ENCODE measurements around the gene MYH10. TPM values are rescaled to one million over a fixed set of nuclear protein-coding genes. Genes with fewer than 3 reads are reported as not detected.

The MYH10 gene
- total RNA-seq, 1 experiment from 2014 or later = 251 TPM

DNA sequence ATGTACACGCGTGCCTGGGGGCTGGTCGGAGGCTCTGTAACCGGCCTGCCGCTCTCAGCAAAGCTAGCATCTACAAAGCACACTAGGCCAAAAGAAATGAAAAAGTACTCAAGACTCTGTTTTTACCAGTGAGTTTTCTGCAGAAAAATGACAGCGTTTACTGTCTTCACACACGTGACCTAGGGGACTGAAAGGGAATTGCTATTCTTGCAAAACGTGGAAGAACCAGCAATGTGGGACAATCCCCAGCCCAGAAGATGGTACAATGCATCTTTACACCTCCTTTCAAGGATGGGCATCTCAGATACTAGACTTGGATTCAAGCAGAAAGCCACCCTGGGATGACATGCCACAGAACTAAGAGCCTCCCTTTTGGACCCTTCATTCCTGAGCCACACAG is 153.4 kb downstream of the MYH10 start:
- Histone ChIP-seq H3K4ac (ENCODE audit: low read depth, low read length) (no peak overlapping the region), H4K20me1 (ENCODE audit: control insufficient read depth, insufficient read depth, insufficient read length) (no peaks in the 10 kb centered on the region), H3K27ac (ENCODE audit: insufficient read length, low read depth, low read length) (no peak overlapping the region), H3K14ac (ENCODE audit: insufficient read depth, low read length) (no peak overlapping the region), H2BK20ac (ENCODE audit: low read depth, low read length, poor library complexity, severe bottlenecking) (no peak overlapping the region), H3K27me3 (ENCODE audit: insufficient read depth, low read length) (no peaks in the 10 kb centered on the region), H3K4me1 (ENCODE audit: insufficient read depth, low read length) (no peaks in the 10 kb centered on the region), H4K91ac (ENCODE audit: insufficient read length, low read depth, low read length) (no peak overlapping the region), H2BK12ac (ENCODE audit: insufficient read length, low read depth, low read length) (no peak overlapping the region), H2BK120ac (ENCODE audit: low read depth, low read length, poor library complexity, severe bottlenecking) (no peak overlapping the region), H2BK15ac (ENCODE audit: low read depth, low read length) (no peak overlapping the region), H4K8ac (replicated peaks; ENCODE audit: insufficient read length, low read depth, low read length) (no peak overlapping the region), H4K5ac (ENCODE audit: insufficient read length, low read depth, low read length) (no peak overlapping the region), H3K56ac (ENCODE audit: insufficient read length, low read depth, low read length) (no peak overlapping the region), H2BK5ac (ENCODE audit: insufficient read length, low read length) (no peak overlapping the region), H3K18ac (ENCODE audit: insufficient read length, low read depth, low read length) (no peak overlapping the region), H3K23me2 (ENCODE audit: insufficient read length, low read depth, low read length, poor library complexity, severe bottlenecking) (no peaks in the 10 kb centered on the region), H3K9ac (ENCODE audit: extremely low read depth, insufficient read length, low read length) (no peak overlapping the region), H3K79me2 (ENCODE audit: insufficient read depth, low read length) (no peaks in the 10 kb centered on the region), H2AFZ (ENCODE audit: low read length) (no peak overlapping the region), H3T11ph (ENCODE audit: low read length) (no peak overlapping the region), H3K79me1 (ENCODE audit: insufficient read depth, low read depth, low read length, poor library complexity, severe bottlenecking) (no peaks in the 10 kb centered on the region), H2AK5ac (ENCODE audit: insufficient read length, low read length) (no peak overlapping the region), H3K23ac (ENCODE audit: insufficient read length, low read depth, low read length) (no peak overlapping the region), H3K4me2 (ENCODE audit: insufficient read depth, insufficient read length, low read length) (no peak overlapping the region), H3K9me3 (ENCODE audit: control insufficient read depth, low read depth, low read length) (no peaks in the 10 kb centered on the region)
- peak overlapping the region in 1 of 3 experiments; percentile 47; a peak in 2 of 7 replicates for H3K27ac Mint-ChIP-seq
- no peaks in the 10 kb centered on the region for H3K9me3 Mint-ChIP-seq
- no peak overlapping the region for H3K4me3 Mint-ChIP-seq
- H3K36me3 Mint-ChIP-seq (ENCODE audit: insufficient read depth in 1 of 3, low read depth in 3 of 3) = peaks cover 48 to 97% (median 91%) of the 10 kb centered on the region in 3 experiments
- DNase-seq = no peak
- TF ChIP-seq, protein P1, sequence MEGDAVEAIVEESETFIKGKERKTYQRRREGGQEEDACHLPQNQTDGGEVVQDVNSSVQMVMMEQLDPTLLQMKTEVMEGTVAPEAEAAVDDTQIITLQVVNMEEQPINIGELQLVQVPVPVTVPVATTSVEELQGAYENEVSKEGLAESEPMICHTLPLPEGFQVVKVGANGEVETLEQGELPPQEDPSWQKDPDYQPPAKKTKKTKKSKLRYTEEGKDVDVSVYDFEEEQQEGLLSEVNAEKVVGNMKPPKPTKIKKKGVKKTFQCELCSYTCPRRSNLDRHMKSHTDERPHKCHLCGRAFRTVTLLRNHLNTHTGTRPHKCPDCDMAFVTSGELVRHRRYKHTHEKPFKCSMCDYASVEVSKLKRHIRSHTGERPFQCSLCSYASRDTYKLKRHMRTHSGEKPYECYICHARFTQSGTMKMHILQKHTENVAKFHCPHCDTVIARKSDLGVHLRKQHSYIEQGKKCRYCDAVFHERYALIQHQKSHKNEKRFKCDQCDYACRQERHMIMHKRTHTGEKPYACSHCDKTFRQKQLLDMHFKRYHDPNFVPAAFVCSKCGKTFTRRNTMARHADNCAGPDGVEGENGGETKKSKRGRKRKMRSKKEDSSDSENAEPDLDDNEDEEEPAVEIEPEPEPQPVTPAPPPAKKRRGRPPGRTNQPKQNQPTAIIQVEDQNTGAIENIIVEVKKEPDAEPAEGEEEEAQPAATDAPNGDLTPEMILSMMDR (conservative IDR thresholded peaks at IDR 0.05) = no peak
- no peaks in the 10 kb centered on the region for H3K27me3 Mint-ChIP-seq (ENCODE audit: low read depth)
- WGBS (ENCODE audit: extremely low coverage, insufficient read length, low lambda C conversion rate) = no CpG with 5 or more reads among the region's 8 CpGs
- no peaks in the 10 kb centered on the region for H3K4me1 Mint-ChIP-seq
